SW 1271 (cell line): ENCODE measurements around the gene NXN.
"Not testable (repeated sequence)": the region's sequence is repeated elsewhere in the genome, so short reads cannot be mapped to it uniquely, and the experiment has no call there.

Source experiments
- DNase-seq, 2 experiments: peaks; one replicate each; lab custom pipeline; 2025; lab: John Stamatoyannopoulos, UW

The NXN gene

DNA sequence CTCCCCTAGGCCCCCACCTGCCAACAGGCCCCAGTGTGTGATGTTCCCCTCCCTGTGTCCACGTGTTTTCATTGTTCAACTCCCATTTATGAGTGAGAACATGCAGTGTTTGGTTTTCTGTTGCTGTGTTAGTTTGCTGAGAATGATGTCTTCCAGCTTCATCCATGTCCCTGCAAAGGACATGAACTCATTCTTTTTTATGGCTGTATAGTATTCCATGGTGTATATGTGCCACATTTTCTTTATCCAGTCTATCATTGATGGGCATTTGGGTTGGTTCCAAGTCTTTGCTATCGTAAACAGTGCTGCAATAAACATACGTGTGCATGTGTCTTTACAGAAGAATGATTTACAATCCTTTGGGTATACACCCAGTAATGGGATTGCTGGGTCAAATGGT is 150.0 kb downstream of the NXN start:
- not testable (repeated sequence) for DNase-seq

DNA sequence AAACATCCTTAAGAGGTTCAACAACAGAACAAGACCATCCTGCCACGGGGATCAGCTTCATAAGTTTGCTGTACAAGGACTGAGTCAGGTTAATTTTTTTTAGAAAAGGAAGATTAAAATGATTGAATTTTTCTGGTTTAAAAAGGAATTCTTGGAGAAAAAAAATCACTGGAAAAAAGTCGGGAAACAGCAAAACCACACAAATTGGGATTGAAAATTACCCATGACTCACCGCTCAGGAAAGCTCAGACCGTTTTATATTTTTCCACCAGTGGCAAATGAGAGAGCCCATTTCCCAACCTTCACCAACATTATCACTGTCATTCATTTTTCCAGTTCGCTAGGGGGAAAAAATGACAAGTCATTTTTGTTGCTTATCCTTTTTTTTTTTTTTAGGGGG is 150.8 kb downstream of the NXN start:
- DNase-seq: no peak

GRCh38 chr17:826778-827177 is 152.8 kb downstream of the NXN start:
- DNase-seq: no peak

DNA sequence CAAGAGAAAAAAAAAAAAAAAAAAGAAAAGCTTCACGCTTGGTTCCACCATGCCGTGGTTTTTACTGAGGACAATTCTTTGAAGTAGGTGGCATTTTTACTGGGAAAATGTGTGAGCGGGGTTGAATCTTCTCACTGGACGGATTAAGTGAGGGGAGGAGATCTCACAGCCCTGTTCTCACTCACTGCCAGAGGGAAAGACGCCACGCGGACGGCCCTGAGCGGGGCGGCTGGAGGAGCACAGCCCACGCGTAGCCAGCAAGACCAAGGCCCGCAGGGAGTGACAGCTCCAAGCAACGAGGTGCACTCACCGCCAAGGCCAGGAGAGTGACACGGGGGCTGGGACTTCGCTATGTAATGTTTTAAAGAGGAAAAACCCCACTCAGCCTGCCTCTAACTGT is 154.4 kb downstream of the NXN start:
- no peak for DNase-seq

DNA sequence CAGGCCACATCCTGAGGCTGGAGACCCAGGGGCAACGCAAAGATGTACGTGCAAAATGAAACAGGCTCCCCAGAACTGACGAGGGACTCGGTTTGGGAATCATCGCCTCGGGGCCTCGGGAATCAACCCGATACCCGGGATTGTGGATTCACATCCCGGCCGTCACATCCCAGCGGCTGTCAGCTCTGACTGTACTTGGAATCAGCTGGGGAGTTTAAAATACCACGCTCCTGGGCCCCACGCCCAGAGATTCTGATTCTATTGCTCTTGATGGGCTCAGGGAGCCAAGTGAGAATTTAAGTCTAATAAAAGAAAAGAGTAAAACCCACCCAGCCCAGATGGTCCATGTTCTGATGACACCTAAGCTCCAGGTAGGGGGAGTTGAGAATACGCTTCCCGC is 155.2 kb downstream of the NXN start:
- DNase-seq: no peak

DNA sequence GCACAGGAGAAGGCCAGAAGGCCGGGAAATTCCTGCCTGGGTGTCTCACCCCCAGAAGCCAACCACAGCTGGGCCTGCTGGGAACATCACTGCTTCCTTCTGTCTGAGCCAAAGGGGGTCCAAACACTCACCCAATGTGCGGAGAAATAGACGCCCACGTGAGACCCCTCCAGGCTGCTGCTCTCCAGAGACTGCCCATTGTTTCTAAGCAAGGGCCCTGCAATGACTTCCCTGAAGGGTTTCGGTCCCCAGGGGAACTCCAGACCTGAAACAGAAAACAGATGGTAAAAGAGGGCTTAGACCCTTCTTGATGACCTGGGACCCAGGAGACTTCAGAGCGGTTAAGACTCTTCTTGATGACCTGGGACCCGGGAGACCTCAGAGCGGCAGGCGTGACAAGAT is 156.1 kb downstream of the NXN start:
- DNase-seq: no peak

DNA sequence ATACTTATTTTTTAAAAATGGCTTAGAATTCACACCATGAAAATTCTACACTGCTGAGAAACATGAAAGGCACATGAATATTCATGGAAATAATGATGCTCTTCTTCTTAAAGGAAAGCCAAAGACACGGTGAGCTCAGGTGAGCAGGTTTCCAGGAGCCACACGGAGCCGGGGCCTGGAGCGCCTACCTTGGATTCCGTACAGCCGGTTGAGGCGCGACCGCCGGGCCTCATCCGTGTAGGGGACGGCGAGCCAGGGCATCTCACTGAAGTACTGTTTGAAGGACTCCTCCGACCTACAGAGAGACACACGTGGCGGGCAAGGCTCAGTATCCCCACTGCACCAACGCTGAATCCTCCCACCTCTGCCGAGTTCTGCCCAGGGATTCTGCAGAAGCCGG is 160.3 kb downstream of the NXN start:
- no peak for DNase-seq

GRCh38 chr17:814371-814770 is 165.2 kb downstream of the NXN start:
- DNase-seq: no peak

- no peak for DNase-seq
These were observed 166.9 kb downstream of the NXN start for GRCh38 chr17:812638-813204.

- no peak for DNase-seq
These were observed 168.4 kb downstream of the NXN start for GRCh38 chr17:811051-811784.

GRCh38 chr17:807523-808294 is 171.9 kb downstream of the NXN start:
- no peak for DNase-seq

- DNase-seq: no peak
These were observed 172.6 kb downstream of the NXN start for GRCh38 chr17:806781-807522.

GRCh38 chr17:806346-806745 is 173.2 kb downstream of the NXN start:
- DNase-seq: no peak

DNA sequence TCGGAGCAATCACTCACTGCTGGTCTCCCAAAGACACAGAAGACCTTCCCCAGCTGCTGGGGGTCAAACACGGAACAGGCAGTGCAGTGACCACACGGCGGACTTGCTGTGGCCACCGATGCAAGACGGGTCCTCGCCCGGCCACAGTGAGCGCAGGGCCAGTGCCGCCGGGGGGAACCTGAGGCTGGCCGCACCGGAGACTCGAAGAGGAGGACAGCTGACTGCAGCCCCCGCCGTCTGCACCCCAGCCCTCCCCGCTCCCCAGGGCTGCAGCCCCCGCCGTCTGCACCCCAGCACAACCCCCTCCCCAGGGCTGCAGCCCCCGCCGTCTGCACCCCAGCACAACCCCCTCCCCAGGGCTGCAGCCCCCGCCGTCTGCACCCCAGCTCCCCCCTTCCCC is 173.7 kb downstream of the NXN start:
- DNase-seq: not testable (repeated sequence)

DNA sequence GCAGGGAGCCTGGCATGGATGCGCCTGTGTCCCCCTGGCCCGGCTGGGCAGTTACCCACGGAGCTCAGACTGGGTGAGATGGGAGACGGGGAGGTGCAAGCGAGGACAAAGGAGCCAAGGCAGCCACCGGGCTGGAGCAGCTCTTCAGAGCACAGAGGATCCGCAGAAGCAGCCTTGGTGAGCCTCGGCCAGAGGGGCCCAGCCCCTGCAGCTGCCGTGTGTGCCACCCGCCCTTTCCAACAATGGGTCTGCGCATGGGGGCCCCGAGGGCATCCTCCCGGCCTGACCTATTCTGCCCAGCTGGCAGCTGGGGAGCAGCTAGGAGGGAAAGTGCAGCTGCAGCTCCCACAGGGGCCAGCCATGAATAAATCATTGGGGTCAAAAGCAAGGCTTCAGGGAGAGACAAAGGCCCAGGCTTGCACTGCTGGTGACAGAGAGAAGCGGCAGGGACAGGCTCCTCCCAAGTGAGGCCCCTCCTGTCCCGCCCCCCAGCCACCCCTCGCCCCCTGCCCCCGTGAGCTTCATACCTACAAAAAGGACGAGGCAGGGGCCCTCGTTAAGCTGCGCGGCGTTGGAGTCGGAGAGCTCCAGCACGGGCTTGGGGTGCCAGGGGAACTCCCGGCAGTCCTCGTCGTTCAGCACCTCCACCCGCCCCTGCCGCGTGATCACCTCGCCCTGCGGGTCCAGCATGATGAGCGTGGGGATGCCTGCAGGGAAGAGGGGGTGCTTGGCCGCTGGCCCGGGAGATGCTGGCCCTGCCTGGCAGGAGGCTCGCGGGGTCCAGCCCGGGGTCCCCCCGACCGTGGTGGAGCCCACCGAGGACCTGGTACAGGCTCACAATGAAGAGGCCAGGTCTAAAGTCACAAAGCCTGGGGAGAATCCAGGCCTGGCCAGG is 174.8 kb downstream of the NXN start:
- no peak for DNase-seq

DNA sequence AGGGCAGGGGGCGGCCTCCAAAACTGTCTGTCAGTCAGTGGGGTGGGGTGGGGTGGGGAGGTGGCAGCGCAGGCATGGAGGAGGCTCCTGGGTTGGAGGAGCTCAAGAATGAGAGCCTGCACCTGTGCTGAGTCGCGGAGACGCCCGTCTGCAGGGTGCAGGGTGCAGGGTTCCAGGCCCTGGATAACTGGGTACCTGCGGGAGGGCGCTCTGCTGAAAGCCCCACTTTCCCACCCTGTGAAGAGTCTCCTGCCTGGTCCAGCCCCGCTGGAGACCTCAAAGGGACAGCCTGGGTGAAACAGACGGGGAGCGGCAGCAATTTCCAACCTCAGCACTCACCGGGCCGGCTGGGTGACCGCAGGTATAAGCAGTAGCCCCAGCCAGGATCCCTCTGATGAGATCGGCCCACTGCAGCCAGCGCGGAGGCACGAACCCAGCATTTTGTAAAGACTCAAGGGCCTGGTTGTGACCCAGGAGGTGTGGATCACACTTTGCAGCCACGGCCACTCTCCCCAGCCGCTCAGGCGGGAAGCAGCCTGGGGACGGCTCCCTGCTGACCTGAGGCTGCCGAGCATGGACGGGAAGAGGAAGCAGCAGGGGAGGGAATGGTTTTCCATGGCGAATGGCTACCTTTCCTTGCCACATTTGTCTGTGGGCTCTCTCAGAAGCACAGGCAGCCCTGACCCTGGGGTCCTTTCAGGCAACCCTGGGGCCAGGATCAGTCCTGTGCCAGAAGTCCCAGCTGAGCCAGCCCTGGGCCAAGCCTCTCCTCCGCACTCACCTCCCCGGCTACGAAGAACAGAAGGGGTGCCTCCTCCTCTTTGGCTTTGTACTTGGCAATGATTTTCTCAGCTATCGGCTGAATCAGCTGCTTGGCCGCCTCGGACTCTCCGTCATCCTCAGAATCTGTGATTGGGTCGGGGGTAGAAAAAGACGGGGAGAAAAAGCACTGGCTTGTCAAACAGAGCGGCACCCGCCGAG is 176.4 kb downstream of the NXN start:
- no peak for DNase-seq

- no peak for DNase-seq
These were observed 177.1 kb downstream of the NXN start for GRCh38 chr17:802481-802880.

DNA sequence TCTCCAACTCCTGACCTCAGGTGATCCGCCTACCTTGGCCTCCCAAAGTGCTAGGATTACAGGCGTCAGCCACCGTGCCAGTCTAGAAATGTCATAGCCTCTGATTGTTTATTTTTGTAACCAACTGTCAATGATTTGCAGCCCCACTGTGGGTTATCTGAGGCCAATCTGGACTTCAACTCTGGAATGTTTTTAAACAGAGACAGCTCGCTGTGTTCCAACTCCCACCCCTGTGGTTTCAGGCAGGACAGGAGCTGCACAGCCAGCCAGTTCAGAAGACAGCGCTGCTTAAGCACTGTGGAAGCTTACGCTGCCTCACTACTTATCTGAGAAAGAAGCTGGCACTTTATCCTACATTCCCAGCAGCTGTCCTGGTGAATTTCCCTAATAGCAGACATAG is 177.9 kb downstream of the NXN start:
- DNase-seq: no peak

GRCh38 chr17:800446-801242 is 178.9 kb downstream of the NXN start:
- DNase-seq: no peak

DNA sequence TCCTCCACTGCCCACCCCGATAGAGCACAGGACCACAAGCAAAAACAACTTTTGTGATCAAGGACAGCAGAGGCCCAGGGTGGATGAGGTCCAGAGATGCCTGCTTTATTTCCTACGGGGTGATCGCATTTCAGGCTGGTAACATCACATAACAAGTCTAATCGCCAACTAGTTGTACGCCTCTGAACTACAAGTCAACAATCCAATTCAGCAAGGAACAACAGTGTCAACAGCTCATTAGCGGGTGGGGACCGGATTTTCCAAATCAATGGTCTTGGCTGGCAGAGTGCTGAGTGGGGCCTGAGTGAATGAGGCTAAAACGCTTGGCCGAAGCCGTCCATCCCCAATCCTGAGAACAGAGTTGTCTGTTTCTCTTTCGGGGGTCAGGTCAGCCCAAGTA is 180.3 kb downstream of the NXN start:
- no peak for DNase-seq
